Adrenal gland (tissue), 12 donors: ENCODE measurements around the gene SEMA4C. TPM values are rescaled to one million over a fixed set of nuclear protein-coding genes. Genes with fewer than 3 reads are reported as not detected.

Source experiments
- DNase-seq, 7 donors: peaks; one replicate each; pipeline ENCODE4 v3.0.0-alpha.2; 2019 to 2020
- H3K27ac ChIP-seq, 5 donors: fragments of 200-600 bp; sonication (generic) in 4 of 5; 1 replicate in 3 of 5; 2 replicates in 2 of 5; pipeline versions ENCODE4 v1.5.1 to v1.8.0; 2016 to 2020; ENCODE audit warnings: mild to moderate bottlenecking in 1 of 5
- H3K27me3 ChIP-seq: fragments of 200-600 bp; 2 replicates; pipeline ENCODE4 v1.8.0; 2021
- H3K36me3 ChIP-seq, 2 donors: fragments of 200-600 bp; replicated peaks in 1 of 2; 1 replicate in 1 of 2; 2 replicates in 1 of 2; pipeline versions ENCODE4 v1.5.1 to v1.8.0; 2018 to 2022
- H3K4me1 ChIP-seq, 2 donors: fragments of 200-600 bp; replicated peaks in 1 of 2; 1 replicate in 1 of 2; 2 replicates in 1 of 2; pipeline versions ENCODE4 v1.5.1 to v1.8.0; 2018 to 2021
- H3K4me3 ChIP-seq, 4 donors: fragments of 200-600 bp; sonication (generic) in 3 of 4; one replicate each; pipeline ENCODE4 v1.5.1; 2016 to 2018
- H3K9me3 ChIP-seq, 3 donors: fragments of 200-600 bp; sonication (generic) in 1 of 3; replicated peaks in 1 of 3; 1 replicate in 2 of 3; 2 replicates in 1 of 3; pipeline versions ENCODE4 v1.5.1 to v1.8.0; 2016 to 2021
- POLR2A ChIP-seq, 2 donors: fragments of 450-650 bp; IDR thresholded peaks; one replicate each; pipeline ENCODE4 v1.6.1; 2017; ENCODE audit warnings: antibody characterized with exemption in 2 of 2, mild to moderate bottlenecking in 2 of 2, moderate library complexity in 1 of 2
- WGBS, 4 donors: extraction: QIAGEN DNeasy Blood & Tissue Kit in 2 of 4; methylation state at CpG; one replicate each; pipeline versions ENCODE4 v1.1.5 to v1.1.7; 2013 to 2017; 5-methylcytosine and 5-hydroxymethylcytosine counted together
- intact Hi-C, 2 donors: fragments of 100-400 bp; cut with DNase I; formaldehyde crosslinking; loops; one replicate each; pipeline versions ENCODE4 v1.14.1 to v1.15.0; 2022 to 2023
- polyA plus RNA-seq, 3 donors: library from polyadenylated mRNA; stranded (reverse); fragments of 200-250 nt in 2 of 3; fragments of 350-450 nt in 1 of 3; fragmentation: Illumina TruSeq in 1 of 3; extraction: RNeasy Lipid Tissue Mini Kit (QIAGEN cat#74804) in 1 of 3; gene quantifications; one replicate each; pipeline ENCODE4 v1.2.3, GENCODE V29; 2013 to 2014
- total RNA-seq, 9 donors: library from RNA; depleted of rRNA in 4 of 9; stranded (reverse); fragments of >200 nt in 4 of 9; fragments of 120-200 nt in 1 of 9; fragmentation: NEBNext Ultra II Directional in 1 of 9; extraction: Animal tissue kit (Norgen Biotek cat#: 25700) in 1 of 9; gene quantifications; one replicate each; pipeline versions ENCODE4 v1.1.0 to v1.2.4, GENCODE V29; 2013 to 2023
- TF ChIP-seq, protein P1 (sequence below), 6 experiments: fragments of 450-650 bp in 4 of 6; fragments of 200-600 bp in 2 of 6; sonication (generic) in 1 of 6; IDR thresholded peaks; 1 replicate in 5 of 6; 2 replicates in 1 of 6; pipeline versions ENCODE4 v1.5.1 to v1.8.0; 2016 to 2021; ENCODE audit warnings: antibody characterized with exemption in 6 of 6, mild to moderate bottlenecking in 2 of 6, moderate library complexity in 1 of 6
- donor health status: healthy with polysubstance abuse.
- donor health status: Bipolar disorder and iron deficiency.
- donor health status: DM: yes; HTN: yes; CAD: no.
- donor health status: DM: no; HTN: no; CAD: no.
- donor health status: DM: no; HTN: no; CAD: no.
- donor health status: DM: yes; HTN: yes; CAD: no.

Gene SEMA4C
- total and polyA plus RNA-seq, 12 donors = 4.4 to 31.6 (median 23.2) TPM

DNA sequence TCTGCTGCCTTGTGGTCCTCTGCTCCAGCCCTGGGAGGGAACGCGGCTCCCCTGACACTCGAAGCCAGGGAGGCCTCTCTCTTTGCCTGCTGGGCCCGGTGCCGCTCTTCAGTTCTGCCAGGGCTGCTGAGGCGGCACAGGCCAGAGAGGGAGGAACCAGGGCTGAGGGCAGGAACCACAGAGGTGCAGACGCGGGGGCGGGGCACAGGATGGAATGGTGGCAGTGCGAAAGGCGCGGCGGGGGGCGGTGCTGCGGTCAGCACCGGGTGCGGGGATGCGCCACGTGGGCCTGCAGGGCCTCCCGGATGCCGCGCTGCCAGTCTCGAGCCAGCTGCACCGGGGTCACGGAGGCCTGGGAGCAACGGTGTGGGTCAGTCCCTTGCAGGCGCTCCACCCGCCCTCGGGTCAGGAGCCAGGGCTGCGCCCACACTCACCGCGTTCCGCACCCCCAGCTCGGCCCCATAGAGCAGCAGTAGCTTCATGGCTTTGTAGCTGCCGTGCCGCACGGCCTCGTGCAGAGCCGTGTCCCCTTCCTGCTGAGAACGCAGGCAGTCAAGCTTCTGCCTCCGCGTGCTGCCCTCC lies 30.5 kb downstream of the SEMA4C start:
- Histone ChIP-seq H3K27ac (no peak overlapping the region), H3K27me3 (no peaks in the 10 kb centered on the region), H3K4me1 (no peaks in the 10 kb centered on the region), H3K4me3 (no peak overlapping the region), H3K9me3 (no peaks in the 10 kb centered on the region), H3K36me3 (no peaks in the 10 kb centered on the region)
- TF ChIP-seq POLR2A (IDR thresholded peaks at IDR 0.05) = no peak
- TF ChIP-seq, protein P1, sequence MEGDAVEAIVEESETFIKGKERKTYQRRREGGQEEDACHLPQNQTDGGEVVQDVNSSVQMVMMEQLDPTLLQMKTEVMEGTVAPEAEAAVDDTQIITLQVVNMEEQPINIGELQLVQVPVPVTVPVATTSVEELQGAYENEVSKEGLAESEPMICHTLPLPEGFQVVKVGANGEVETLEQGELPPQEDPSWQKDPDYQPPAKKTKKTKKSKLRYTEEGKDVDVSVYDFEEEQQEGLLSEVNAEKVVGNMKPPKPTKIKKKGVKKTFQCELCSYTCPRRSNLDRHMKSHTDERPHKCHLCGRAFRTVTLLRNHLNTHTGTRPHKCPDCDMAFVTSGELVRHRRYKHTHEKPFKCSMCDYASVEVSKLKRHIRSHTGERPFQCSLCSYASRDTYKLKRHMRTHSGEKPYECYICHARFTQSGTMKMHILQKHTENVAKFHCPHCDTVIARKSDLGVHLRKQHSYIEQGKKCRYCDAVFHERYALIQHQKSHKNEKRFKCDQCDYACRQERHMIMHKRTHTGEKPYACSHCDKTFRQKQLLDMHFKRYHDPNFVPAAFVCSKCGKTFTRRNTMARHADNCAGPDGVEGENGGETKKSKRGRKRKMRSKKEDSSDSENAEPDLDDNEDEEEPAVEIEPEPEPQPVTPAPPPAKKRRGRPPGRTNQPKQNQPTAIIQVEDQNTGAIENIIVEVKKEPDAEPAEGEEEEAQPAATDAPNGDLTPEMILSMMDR (IDR thresholded peaks at IDR 0.05) = no peak
- intact Hi-C loops = no loop called here
- 35 to 75% (median 45%) methylated on average over 3 to 42 of the region's 42 CpGs for WGBS, 4 donors
- peak in 2 of 7 donors; percentile 24 to 78 for DNase-seq

DNA sequence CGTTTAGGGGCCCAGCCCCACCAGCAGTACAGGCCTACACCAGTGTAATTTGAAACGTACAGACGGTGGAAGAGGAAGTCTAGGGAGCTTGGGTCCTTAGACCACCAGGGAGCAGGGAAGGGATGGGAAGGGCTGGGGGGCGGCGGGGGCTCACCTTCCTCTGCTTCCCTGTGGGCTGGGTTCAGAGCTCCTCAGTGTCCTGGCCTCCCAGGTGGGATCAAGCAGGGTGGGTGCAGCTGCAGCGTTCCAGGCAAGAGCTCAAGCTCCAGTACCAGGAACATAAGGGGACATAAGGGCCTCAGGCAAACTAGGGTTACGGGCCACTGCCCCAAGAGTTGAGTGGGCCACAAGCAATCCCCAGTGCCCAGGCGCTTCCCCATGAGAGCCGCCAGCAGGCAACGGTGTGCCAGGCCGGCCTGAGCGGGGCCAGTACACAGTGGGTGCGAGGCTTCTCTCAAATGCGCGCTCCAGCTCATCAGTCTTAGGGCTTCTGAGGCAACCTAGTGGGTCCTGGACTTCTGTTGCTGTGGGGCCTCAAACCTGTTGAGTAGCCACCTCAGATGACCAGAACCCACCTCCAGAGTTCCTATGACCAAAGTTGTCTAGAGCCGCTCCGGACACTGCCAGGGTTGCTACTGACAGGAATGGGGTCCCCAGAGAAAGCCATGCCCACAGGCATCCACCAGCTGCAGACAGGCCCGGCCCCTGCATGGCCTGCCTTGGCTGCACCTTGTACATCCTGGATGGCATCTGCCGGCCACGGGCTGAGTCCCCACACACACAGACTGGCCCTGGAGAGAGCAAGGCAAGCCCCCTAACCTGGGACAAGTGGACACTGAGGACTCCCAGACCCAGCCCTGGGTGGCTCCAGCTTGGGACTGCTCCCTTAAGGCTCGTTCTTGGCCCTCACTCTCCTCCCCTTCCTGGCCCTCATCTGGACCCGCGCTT lies 31.3 kb downstream of the SEMA4C start:
- H3K4me1 ChIP-seq = peaks cover 2 to 4% of the 10 kb centered on the region in 2 donors
- H3K36me3 ChIP-seq = no peaks in the 10 kb centered on the region
- 79 to 90% (median 88%) methylated on average over 13 to 23 of the region's 23 CpGs for WGBS, 4 donors
- H3K4me3 ChIP-seq = no peak overlapping the region
- H3K9me3 ChIP-seq = no peaks in the 10 kb centered on the region
- DNase-seq = no peak
- H3K27me3 ChIP-seq = no peaks in the 10 kb centered on the region
- no peak overlapping the region for H3K27ac ChIP-seq
- intact Hi-C loops = no loop called here
- TF ChIP-seq POLR2A (IDR thresholded peaks at IDR 0.05) = no peak
- TF ChIP-seq, protein P1 (IDR thresholded peaks at IDR 0.05) = no peak

DNA sequence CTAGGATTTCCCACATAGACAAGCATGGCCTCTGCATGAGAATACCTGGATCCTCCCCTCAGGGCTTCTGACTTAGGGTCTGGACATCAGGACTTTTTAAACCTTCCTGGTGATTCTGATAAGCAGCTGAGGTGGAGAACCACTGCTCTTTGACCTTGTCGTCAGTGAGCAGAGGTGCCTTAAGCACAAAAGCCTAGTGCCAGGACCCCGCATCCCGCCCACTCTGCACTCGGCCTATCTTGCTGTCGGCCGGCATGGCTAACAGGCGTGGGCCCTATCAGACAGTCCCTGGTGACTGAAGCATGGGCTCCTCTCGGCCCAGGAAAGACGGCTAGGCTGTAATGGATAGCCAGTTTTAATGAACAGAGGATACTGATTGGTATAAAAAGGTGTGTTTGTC lies 32.3 kb downstream of the SEMA4C start:
- peaks cover 13 to 14% of the 10 kb centered on the region in 2 donors for H3K4me1 ChIP-seq
- intact Hi-C loops = no loop called here
- H3K9me3 ChIP-seq = no peaks in the 10 kb centered on the region
- H3K36me3 ChIP-seq = no peaks in the 10 kb centered on the region
- no peak for DNase-seq
- H3K27me3 ChIP-seq = no peaks in the 10 kb centered on the region
- WGBS, 4 donors = 90 to 96% (median 93%) methylated on average over 9 of the region's 9 CpGs
- H3K4me3 ChIP-seq = no peak overlapping the region
- H3K27ac ChIP-seq = no peak overlapping the region
- TF ChIP-seq POLR2A (IDR thresholded peaks at IDR 0.05) = no peak
- TF ChIP-seq, protein P1 (IDR thresholded peaks at IDR 0.05) = no peak

DNA sequence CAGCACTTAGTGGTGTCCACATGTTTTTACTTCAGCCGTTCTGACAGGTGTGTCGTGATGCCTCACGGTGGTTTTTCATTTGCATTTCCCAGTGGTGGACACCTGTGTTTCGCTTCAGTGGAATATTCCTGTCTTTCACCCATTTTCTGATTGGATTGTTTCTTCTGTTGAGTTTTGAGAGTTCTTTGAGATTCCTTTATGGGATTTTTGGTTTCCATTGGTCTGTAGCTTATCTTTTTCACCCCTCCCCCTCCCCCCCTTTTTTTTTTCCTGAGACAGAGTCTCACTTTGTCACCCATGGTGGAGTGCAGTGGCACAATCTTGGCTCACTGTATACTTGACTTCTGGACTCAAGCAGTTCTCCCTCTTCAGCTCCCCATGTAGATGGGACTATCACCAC lies 34.0 kb downstream of the SEMA4C start:
- no peak for DNase-seq
- peaks cover 22 to 26% of the 10 kb centered on the region in 2 donors for H3K4me1 ChIP-seq
- H3K27ac ChIP-seq = no peak overlapping the region
- peaks cover 0 to 15% of the 10 kb centered on the region in 2 donors for H3K36me3 ChIP-seq
- H3K27me3 ChIP-seq = no peaks in the 10 kb centered on the region
- no peaks in the 10 kb centered on the region for H3K9me3 ChIP-seq
- WGBS, 4 donors = 89 to 97% (median 96%) methylated on average over 4 of the region's 4 CpGs
- intact Hi-C loops = no loop called here
- no peak overlapping the region for H3K4me3 ChIP-seq
- TF ChIP-seq, protein P1 (IDR thresholded peaks at IDR 0.05) = no peak
- no peak for TF ChIP-seq POLR2A (IDR thresholded peaks at IDR 0.05)
